ENCODE measurements around the gene GALNT18. TPM values are rescaled to one million over a fixed set of nuclear protein-coding genes. Genes with fewer than 3 reads are reported as not detected.
A peak's percentile ranks its signal among the peaks of the same experiment; 100 is the strongest.

The GALNT18 gene
- total RNA-seq, 1 donor from 2014 or later = 11.7 TPM

DNA sequence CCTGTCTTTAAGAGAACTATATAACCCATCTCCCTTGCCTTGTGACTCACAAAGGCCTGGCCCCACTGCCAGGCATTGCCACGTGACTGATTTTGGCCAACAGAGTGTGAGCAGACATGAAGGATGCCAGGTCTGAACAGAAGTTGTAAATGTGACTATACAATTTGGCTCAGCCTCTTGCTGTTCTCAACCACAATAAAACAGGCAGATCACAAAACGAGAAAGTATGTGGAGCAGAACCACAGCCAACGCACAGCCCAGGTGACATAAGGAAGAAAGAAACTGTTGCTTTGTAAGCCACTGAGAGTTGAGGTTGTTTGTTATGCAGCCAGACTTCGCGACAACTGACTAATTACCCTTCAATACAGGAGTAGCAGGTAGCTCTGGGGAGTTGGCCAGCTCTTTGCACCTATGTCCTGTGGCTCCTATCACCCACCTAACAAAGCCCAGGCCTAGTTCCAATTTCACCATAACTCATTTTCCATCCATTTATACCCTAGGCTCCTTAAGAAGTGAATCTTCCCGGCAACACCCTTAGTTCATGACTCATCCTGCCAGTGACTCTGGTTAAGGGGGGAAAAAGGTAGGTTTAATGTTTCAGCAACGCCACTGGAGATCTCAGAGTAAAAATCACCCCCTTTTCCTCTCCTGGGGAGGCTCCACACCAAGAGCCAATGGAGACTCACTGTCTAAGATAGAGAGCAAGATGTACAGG, 53.7 kb downstream of the GALNT18 start:
- no peak overlapping the region for H3K27ac Mint-ChIP-seq
- no peaks in the 10 kb centered on the region for H3K9me3 Mint-ChIP-seq
- no peak overlapping the region for H3K4me3 Mint-ChIP-seq
- no peak for TF ChIP-seq CTCF (conservative IDR thresholded peaks at IDR 0.05)
- H3K27me3 Mint-ChIP-seq = peaks cover 2% of the 10 kb centered on the region
- no peaks in the 10 kb centered on the region for H3K36me3 Mint-ChIP-seq
- peaks cover 11% of the 10 kb centered on the region for H3K4me1 Mint-ChIP-seq (ENCODE audit: unreplicated experiment)
- DNase-seq (ENCODE audit: extremely low spot score, unreplicated experiment) = no peak

- no peak for TF ChIP-seq CTCF (conservative IDR thresholded peaks at IDR 0.05)
- Mint-ChIP-seq H3K9me3 (no peaks in the 10 kb centered on the region), H3K4me3 (no peak overlapping the region), H3K4me1 (ENCODE audit: unreplicated experiment) (peaks cover 11% of the 10 kb centered on the region), H3K27ac (no peak overlapping the region), H3K36me3 (no peaks in the 10 kb centered on the region), H3K27me3 (peaks cover 3% of the 10 kb centered on the region)
- no peak for DNase-seq (ENCODE audit: extremely low spot score, unreplicated experiment)
These were observed 56.2 kb downstream of the GALNT18 start for GRCh38 chr11:11565636-11566035.

DNA sequence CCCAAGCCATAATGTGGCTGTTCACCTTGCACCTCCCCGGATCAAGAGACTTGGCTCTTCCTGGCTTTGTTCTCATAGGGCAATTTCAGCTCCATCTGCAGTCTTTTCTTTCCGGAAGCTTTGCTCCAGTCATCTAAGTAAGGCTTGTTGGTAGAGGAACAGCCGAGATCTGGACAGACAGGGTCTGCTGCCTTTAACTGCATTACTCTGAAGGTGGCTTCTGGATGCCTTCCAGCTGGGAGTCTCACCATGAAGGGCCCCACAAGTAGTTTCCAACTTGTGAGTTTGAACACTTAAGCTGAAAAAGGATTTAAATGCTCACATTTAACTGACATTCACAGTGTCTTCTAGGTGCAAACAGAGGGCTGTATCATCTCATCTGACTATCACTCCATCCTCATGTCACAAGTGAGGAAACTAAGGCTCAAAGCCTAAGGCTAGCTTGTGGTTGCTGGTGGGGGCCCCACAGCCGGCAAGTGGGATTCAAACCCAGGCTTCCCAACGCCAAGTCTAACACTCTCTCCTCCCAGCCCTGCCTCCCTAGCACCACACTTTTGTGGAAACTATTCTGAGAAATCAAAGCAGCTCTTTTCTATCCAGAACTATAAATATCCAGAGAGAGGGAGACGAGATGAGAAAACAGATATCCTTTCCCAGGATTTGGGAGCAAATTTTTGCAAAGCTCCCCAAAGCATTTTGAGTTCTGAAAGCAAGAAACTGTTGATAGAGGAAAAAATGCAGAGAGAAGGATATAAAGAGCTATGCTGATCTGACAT, 58.4 kb downstream of the GALNT18 start:
- H3K4me3 Mint-ChIP-seq = no peak overlapping the region
- no peak for DNase-seq (ENCODE audit: extremely low spot score, unreplicated experiment)
- peaks cover 16% of the 10 kb centered on the region for H3K27me3 Mint-ChIP-seq
- TF ChIP-seq CTCF (conservative IDR thresholded peaks at IDR 0.05) = no peak
- no peaks in the 10 kb centered on the region for H3K4me1 Mint-ChIP-seq (ENCODE audit: unreplicated experiment)
- H3K9me3 Mint-ChIP-seq = no peaks in the 10 kb centered on the region
- H3K27ac Mint-ChIP-seq = no peak overlapping the region
- peaks cover 5% of the 10 kb centered on the region for H3K36me3 Mint-ChIP-seq

DNA sequence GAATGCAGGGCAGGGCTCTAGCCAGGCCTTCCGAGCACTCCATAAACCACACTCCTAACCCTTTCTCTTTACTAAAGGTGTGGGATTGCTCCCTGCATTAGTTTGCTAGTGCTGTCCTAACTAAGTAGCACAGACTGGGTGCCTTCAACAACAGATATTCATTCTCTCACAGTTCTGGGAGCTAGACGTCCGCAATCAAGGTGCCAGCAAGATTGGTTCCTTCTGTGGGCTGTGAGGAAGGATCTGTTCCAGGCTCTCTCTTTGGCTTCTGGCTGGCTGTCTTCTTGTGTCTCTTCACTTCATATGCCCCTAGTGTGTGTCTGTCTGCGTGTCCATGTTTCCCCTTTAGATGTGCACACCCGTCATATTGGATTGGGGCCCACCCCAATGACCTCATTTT, 59.8 kb downstream of the GALNT18 start:
- H3K4me1 Mint-ChIP-seq (ENCODE audit: unreplicated experiment) = no peaks in the 10 kb centered on the region
- no peak overlapping the region for H3K4me3 Mint-ChIP-seq
- no peaks in the 10 kb centered on the region for H3K9me3 Mint-ChIP-seq
- no peak for TF ChIP-seq CTCF (conservative IDR thresholded peaks at IDR 0.05)
- no peak for DNase-seq (ENCODE audit: extremely low spot score, unreplicated experiment)
- H3K36me3 Mint-ChIP-seq = peaks cover 5% of the 10 kb centered on the region
- H3K27me3 Mint-ChIP-seq = peaks cover 16% of the 10 kb centered on the region
- no peak overlapping the region for H3K27ac Mint-ChIP-seq

- H3K9me3 Mint-ChIP-seq = no peaks in the 10 kb centered on the region
- peaks cover 19% of the 10 kb centered on the region for H3K27me3 Mint-ChIP-seq
- peak overlapping the region; percentile 75 for H3K27ac Mint-ChIP-seq
- no peaks in the 10 kb centered on the region for H3K4me1 Mint-ChIP-seq (ENCODE audit: unreplicated experiment)
- H3K4me3 Mint-ChIP-seq = no peak overlapping the region
- H3K36me3 Mint-ChIP-seq = peaks cover 5% of the 10 kb centered on the region
- no peak for TF ChIP-seq CTCF (conservative IDR thresholded peaks at IDR 0.05)
- DNase-seq (ENCODE audit: extremely low spot score, unreplicated experiment) = no peak
These were observed 63.0 kb downstream of the GALNT18 start for GRCh38 chr11:11558826-11559225.

All from type B pancreatic cell (in vitro differentiated cells).